HG03045 (cell line): ENCODE data around the gene RHOB.
"Not testable (repeated sequence)": the region's sequence is repeated elsewhere in the genome, so short reads cannot be mapped to it uniquely, and the experiment has no call there.

Source experiments
- ATAC-seq: cut with Tn5 transposase; IDR thresholded peaks from one replicate; pipeline ENCODE4 v1.9.1; 2021; ENCODE audit warnings: mild to moderate bottlenecking, moderate library complexity; ENCODE audit not compliant: unreplicated experiment

Gene RHOB

GRCh38 chr2:20446917-20447436 lies at the start of gene RHOB:
Gene RHOB, plus strand, starts transcription at chr2:20447074. Its CDS starts 392 bp downstream, at chr2:20447466.
- ATAC-seq = peak; percentile 98

- ATAC-seq = no peak
These were observed 48.9 kb upstream of the RHOB start for GRCh38 chr2:20397811-20398447.

- ATAC-seq = no peak
These were observed 47.8 kb upstream of the RHOB start for GRCh38 chr2:20398956-20399567.

GRCh38 chr2:20400306-20400705 lies 46.6 kb upstream of the RHOB start:
- no peak for ATAC-seq

DNA sequence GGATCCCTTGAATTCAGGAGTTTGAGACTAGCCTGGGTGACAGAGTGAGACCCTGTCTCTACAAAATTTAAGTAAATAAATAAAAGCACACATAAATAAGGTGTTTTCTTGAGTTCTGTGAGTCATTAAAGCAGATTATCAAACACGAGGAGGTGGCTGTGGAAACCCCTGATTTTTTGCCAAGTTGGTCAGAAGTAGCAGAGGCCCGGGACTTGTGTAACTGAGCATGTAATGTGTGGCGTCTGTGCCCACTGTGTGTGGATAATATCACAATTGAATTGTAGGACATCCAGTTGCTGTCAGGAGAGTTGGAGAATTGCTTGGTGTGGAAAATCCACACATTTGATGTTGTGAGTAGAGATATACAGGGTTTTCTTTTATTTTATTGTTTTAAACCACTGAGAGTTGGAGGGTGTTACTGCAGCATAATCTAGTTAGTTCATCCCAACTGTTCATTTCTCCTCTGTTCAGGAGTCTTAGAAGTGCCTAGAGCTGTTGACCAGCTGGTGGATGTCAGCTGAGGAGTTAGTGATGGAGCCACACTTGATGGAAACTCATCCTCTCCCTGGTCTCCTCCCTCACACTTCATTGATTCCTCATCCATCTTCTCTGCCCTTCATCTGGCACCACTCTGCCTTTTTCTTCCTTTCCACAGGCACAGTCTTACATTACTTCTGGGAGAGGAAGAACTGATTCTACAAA lies 45.9 kb upstream of the RHOB start:
- no peak for ATAC-seq

DNA sequence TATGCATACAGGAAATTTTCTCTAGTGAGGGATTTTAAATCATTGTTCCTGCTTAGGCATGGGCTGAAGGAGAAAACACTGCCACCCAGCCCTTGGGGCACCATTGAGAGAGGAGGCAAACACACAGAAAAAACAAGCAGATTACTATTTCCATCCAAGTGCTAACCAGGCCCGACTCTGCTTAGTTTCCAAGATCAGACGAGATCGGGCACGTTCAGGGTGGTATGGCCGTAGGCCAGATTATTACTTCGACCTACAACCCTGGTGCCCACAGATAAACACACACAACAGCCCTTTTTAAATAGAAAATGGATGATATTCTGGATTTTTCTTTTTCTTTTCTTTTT lies 45.4 kb upstream of the RHOB start:
- no peak for ATAC-seq

- ATAC-seq = no peak
These were observed 43.0 kb upstream of the RHOB start for GRCh38 chr2:20403774-20404312.

- ATAC-seq = no peak
These were observed 41.9 kb upstream of the RHOB start for GRCh38 chr2:20404950-20405349.

DNA sequence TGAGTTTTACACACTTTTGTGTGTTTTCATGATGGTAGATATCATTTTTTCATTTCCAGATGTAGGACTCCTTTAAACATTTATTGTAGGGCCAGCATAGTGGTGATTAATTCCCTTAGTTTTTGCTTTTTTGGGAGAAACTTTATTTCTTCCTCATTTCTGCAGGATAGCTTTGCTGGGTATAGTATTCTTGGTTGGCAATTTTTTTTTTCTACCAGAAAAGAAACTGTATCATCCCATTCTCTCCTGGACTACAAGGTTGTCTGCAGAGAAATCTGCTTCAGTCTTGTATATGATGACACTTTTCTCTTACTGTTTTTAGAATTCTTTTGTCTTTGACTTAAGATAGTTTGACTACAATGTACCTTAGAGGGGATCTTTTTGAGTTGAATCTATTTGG lies 37.8 kb upstream of the RHOB start:
- ATAC-seq = no peak

- no peak for ATAC-seq
These were observed 36.2 kb upstream of the RHOB start for GRCh38 chr2:20410556-20411277.

DNA sequence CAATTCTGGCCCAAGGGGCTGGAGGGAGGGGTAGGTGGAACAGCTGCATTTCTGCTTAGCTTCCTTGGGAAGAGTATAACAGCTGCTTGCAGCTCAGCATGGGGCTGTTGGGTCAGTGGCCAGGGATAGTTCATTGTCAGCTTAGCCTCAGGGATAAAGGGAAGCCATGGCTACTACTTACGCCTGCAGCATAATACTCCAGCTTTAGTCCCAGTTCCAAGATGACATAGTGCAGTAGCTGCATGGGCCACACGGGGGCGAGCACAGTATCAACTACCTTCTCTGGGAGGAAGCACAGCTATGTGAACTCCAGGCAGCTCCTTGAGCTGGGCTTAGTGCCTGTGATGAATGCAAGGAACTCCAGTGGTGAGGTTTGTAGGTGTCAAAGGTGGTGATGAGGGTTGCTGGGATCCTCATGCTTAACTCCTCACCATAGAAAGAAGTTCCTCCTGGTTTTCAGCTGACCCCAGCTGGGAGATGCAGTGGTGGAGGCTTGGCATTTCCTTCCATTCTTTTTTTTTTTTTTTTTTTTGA lies 35.4 kb upstream of the RHOB start:
- ATAC-seq = peak; percentile 99

GRCh38 chr2:20414806-20415205 lies 32.1 kb upstream of the RHOB start:
- ATAC-seq = no peak

DNA sequence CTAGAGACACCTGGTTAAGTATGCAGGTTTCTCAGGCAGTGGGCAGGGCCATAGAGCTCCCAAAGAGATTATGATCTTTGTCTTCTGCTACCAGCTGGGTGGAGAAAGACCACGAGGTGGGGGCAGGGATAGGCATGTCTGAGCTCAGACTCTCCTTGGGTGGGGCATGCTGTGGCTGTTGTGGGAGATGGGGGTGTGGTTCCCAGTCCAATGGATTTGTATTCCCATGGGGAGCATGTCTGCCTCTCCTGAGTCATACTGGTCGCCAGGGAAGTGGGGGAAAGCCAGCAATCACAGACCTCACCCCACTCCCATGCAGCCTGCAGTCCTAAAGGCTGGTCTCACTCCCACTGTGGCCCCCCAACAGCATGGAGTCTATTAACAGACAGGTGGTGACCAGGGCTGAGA lies 31.4 kb upstream of the RHOB start:
- no peak for ATAC-seq

- no peak for ATAC-seq
These were observed 30.2 kb upstream of the RHOB start for GRCh38 chr2:20416723-20417122.

GRCh38 chr2:20417230-20417821 lies 29.5 kb upstream of the RHOB start:
- not testable (repeated sequence) for ATAC-seq

GRCh38 chr2:20418519-20418918 lies 28.4 kb upstream of the RHOB start:
- no peak for ATAC-seq

- no peak for ATAC-seq
These were observed 27.8 kb upstream of the RHOB start for GRCh38 chr2:20419007-20419576.

DNA sequence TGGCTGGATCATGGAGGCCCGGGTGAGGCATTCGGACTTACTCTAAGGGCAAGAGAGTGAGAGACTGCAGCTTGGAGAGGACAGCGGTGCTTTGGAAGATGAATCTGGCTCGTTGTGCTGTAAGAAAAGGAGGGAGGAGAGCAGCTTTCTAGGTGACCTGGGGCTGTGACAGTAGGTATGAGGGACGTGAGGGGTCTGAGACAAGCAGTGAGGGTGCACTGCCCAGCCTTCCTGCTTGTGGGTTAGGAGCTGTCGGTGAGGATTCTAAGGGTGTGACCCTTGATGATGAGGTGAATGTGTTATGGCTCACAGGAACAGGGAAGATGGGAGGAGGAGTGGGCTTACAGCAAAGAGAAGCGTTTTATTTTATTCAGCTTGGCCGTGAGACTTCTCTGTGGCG lies 27.1 kb upstream of the RHOB start:
- no peak for ATAC-seq

GRCh38 chr2:20421336-20421987 lies 25.4 kb upstream of the RHOB start:
- ATAC-seq = no peak

- no peak for ATAC-seq
These were observed 24.9 kb upstream of the RHOB start for GRCh38 chr2:20421988-20422370.
